22Rv1 (cell line): ENCODE measurements around the gene LTF.

Experiments used
- ZFX ChIP-seq: fragments of 450-650 bp; IDR thresholded peaks from 2 replicates; pipeline ENCODE4 v1.6.1; 2017; ENCODE audit warnings: antibody characterized with exemption, borderline replicate concordance
- TF ChIP-seq, protein P1 (sequence below): fragments of 450-650 bp; IDR thresholded peaks from 2 replicates; pipeline ENCODE4 v1.5.1; 2017; ENCODE audit warnings: mild to moderate bottlenecking

DNA sequence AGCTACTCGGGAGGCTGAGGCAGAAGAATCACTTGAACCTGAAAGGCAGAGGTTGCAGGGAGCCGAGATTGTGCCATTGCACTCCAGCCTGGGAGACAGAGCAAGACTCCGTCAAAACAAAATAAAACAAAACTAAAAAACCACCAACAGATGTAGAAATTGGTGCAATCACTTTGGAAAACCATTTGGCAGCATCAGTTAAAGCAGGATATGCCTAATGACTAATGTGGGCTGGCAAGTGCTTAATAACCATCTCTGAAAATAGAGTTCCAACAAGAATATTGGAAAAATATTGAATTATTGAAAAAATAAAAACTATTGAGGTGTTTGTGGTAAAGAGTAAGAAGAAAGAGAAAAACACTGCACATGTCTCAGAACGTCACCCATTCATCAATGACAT is 16.9 kb upstream of the LTF start:
- TF ChIP-seq, protein P1, sequence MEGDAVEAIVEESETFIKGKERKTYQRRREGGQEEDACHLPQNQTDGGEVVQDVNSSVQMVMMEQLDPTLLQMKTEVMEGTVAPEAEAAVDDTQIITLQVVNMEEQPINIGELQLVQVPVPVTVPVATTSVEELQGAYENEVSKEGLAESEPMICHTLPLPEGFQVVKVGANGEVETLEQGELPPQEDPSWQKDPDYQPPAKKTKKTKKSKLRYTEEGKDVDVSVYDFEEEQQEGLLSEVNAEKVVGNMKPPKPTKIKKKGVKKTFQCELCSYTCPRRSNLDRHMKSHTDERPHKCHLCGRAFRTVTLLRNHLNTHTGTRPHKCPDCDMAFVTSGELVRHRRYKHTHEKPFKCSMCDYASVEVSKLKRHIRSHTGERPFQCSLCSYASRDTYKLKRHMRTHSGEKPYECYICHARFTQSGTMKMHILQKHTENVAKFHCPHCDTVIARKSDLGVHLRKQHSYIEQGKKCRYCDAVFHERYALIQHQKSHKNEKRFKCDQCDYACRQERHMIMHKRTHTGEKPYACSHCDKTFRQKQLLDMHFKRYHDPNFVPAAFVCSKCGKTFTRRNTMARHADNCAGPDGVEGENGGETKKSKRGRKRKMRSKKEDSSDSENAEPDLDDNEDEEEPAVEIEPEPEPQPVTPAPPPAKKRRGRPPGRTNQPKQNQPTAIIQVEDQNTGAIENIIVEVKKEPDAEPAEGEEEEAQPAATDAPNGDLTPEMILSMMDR: no peak
- no peak for TF ChIP-seq ZFX
